ENCODE measurements around the gene PDZD7.
"Not testable (repeated sequence)": the region's sequence is repeated elsewhere in the genome, so short reads cannot be mapped to it uniquely, and the experiment has no call there.

- not testable (repeated sequence) for TF ChIP-seq POLR2AphosphoS5 (IDR thresholded peaks at IDR 0.05); CTCF (IDR thresholded peaks at IDR 0.05 in 8 of 11, conservative IDR thresholded peaks at IDR 0.05 in 3 of 11); POLR2A (IDR thresholded peaks at IDR 0.05)
Observed at GRCh38 chr10:101034404-101034803, 3.5 kb upstream of the PDZD7 start.

Measured in spleen (tissue), 7 donors.